HG03060 (cell line): Measurements from ENCODE around the gene KLK11.

ENCODE experiments used
- ATAC-seq: cut with Tn5 transposase; IDR thresholded peaks from one replicate; pipeline ENCODE4 v1.9.1; 2021; ENCODE audit warnings: low read depth, moderate number of reproducible peaks; ENCODE audit not compliant: unreplicated experiment

KLK11 gene

GRCh38 chr19:50974702-50975556, 51.5 kb downstream of the KLK11 start:
- no peak for ATAC-seq

GRCh38 chr19:50972795-50973376, 53.5 kb downstream of the KLK11 start:
- no peak for ATAC-seq
